A549 (cell line): ENCODE data around the gene FAM32A.

Experiments used
- ESRRA ChIP-seq: fragments of 150-350 bp; IDR thresholded peaks from 2 replicates; pipeline ENCODE4 v1.6.1; 2014; ENCODE audit warnings: mild to moderate bottlenecking, low read length, borderline replicate concordance
- JUNB ChIP-seq: fragments of >200 bp; sonication (Bioruptor Twin); formaldehyde crosslinking; IDR thresholded peaks from 2 replicates; pipeline ENCODE4 v1.6.1; 2016
- KDM5A ChIP-seq: fragments of 200-600 bp; sonication (generic); IDR thresholded peaks from 2 replicates; pipeline ENCODE4 v1.6.1; 2016; ENCODE audit warnings: antibody characterized with exemption, mild to moderate bottlenecking
- RNF2 ChIP-seq: fragments of 200-600 bp; sonication (generic); IDR thresholded peaks from 2 replicates; pipeline ENCODE4 v1.6.1; 2016; ENCODE audit warnings: low read depth, mild to moderate bottlenecking, antibody characterized with exemption, moderate library complexity, borderline replicate concordance
- SREBF2 ChIP-seq: fragments of 450-650 bp; IDR thresholded peaks from 2 replicates; pipeline ENCODE4 v1.6.1; 2014; ENCODE audit warnings: mild to moderate bottlenecking, moderate library complexity
- TF ChIP-seq, protein P1 (sequence below): fragments of >200 bp; sonication (Bioruptor Twin); formaldehyde crosslinking; IDR thresholded peaks from 3 replicates; pipeline ENCODE4 v1.5.1; 2016
- TF ChIP-seq, protein P2 (sequence below): fragments of 200-600 bp; sonication (generic); IDR thresholded peaks from 2 replicates; pipeline ENCODE4 v1.6.1; 2016; ENCODE audit warnings: antibody characterized with exemption, mild to moderate bottlenecking, moderate library complexity

DNA sequence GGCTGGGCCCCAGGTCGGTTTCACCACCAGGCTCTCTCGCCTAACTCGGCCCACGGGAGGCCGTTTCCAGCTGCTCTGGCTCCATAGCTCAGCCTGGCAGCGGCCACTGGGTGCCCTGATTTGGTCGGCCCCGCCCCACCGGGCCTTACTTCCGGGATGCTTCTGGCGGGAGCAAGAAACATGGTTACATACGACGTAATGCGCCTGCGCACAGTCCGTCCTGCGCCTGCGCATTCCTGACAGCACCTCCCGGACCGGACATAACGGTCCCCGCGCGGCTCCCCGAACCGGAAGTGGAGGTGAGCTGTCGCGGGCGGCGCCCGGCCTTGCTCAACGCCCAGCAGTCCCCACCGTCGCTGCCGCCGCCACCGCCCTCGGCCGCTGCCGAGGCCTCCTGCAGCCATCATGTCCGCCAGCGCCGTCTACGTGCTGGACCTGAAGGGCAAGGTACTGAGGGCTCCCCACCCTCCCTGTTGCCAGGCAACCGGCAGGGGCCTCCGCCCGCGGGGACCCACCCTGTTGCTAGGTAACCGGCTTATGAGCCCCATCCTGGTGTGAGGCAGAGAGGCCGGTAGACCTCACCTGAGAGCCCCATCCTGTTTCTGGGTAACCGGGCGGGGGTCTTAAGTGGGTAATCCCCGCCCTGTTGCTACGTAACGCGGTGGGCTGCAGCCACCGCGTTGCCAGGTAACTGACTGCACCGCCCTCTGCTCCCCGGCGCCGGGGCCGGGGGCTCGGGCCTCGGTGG lies 12.6 kb downstream of the FAM32A start, which contains the start of gene AP1M1:
- TF ChIP-seq, protein P1, sequence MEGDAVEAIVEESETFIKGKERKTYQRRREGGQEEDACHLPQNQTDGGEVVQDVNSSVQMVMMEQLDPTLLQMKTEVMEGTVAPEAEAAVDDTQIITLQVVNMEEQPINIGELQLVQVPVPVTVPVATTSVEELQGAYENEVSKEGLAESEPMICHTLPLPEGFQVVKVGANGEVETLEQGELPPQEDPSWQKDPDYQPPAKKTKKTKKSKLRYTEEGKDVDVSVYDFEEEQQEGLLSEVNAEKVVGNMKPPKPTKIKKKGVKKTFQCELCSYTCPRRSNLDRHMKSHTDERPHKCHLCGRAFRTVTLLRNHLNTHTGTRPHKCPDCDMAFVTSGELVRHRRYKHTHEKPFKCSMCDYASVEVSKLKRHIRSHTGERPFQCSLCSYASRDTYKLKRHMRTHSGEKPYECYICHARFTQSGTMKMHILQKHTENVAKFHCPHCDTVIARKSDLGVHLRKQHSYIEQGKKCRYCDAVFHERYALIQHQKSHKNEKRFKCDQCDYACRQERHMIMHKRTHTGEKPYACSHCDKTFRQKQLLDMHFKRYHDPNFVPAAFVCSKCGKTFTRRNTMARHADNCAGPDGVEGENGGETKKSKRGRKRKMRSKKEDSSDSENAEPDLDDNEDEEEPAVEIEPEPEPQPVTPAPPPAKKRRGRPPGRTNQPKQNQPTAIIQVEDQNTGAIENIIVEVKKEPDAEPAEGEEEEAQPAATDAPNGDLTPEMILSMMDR: no peak
- TF ChIP-seq RNF2 (no peak), KDM5A (no peak), SREBF2 (no peak), JUNB (no peak), ESRRA (no peak)
- TF ChIP-seq, protein P2, sequence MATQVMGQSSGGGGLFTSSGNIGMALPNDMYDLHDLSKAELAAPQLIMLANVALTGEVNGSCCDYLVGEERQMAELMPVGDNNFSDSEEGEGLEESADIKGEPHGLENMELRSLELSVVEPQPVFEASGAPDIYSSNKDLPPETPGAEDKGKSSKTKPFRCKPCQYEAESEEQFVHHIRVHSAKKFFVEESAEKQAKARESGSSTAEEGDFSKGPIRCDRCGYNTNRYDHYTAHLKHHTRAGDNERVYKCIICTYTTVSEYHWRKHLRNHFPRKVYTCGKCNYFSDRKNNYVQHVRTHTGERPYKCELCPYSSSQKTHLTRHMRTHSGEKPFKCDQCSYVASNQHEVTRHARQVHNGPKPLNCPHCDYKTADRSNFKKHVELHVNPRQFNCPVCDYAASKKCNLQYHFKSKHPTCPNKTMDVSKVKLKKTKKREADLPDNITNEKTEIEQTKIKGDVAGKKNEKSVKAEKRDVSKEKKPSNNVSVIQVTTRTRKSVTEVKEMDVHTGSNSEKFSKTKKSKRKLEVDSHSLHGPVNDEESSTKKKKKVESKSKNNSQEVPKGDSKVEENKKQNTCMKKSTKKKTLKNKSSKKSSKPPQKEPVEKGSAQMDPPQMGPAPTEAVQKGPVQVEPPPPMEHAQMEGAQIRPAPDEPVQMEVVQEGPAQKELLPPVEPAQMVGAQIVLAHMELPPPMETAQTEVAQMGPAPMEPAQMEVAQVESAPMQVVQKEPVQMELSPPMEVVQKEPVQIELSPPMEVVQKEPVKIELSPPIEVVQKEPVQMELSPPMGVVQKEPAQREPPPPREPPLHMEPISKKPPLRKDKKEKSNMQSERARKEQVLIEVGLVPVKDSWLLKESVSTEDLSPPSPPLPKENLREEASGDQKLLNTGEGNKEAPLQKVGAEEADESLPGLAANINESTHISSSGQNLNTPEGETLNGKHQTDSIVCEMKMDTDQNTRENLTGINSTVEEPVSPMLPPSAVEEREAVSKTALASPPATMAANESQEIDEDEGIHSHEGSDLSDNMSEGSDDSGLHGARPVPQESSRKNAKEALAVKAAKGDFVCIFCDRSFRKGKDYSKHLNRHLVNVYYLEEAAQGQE: no peak
